GM23338 (cell line): ENCODE measurements around the gene STON2. TPM values are rescaled to one million over a fixed set of nuclear protein-coding genes. Genes with fewer than 3 reads are reported as not detected.

ENCODE experiments used
- ATAC-seq: fragments of 200-7000 bp; cut with Tn5 transposase; 3 replicates; pipeline ENCODE4 v1.9.1; 2020
- DNase-seq: peaks from one replicate; pipeline ENCODE4 v3.0.0-alpha.2; 2015; ENCODE audit warnings: low spot score
- H2AFZ ChIP-seq: fragments of 200-600 bp; sonication (generic); 2 replicates; pipeline ENCODE4 v1.8.0; 2016; ENCODE audit warnings: antibody characterized with exemption, mild to moderate bottlenecking, moderate library complexity
- H3F3A ChIP-seq: fragments of 200-600 bp; sonication (generic); replicated peaks from 2 replicates; pipeline ENCODE4 v1.8.0; 2017; ENCODE audit warnings: antibody characterized with exemption, mixed run types, low read depth
- H3K27ac ChIP-seq: fragments of 200-600 bp; sonication (generic); 2 replicates; pipeline ENCODE4 v1.6.1; 2016; ENCODE audit warnings: low read depth
- H3K27me3 ChIP-seq: fragments of 200-600 bp; sonication (generic); 2 replicates; pipeline ENCODE4 v1.8.0; 2016; ENCODE audit warnings: mild to moderate bottlenecking, mixed run types, moderate library complexity; ENCODE audit not compliant: insufficient read depth
- H3K36me3 ChIP-seq: fragments of 200-600 bp; sonication (generic); 2 replicates; pipeline ENCODE4 v1.8.0; 2016; ENCODE audit warnings: mild to moderate bottlenecking; ENCODE audit not compliant: insufficient read depth
- H3K4me1 ChIP-seq: fragments of 200-600 bp; sonication (generic); 2 replicates; pipeline ENCODE4 v1.8.0; 2016; ENCODE audit warnings: mild to moderate bottlenecking, moderate library complexity; ENCODE audit not compliant: insufficient read depth
- H3K4me2 ChIP-seq: fragments of 200-600 bp; sonication (generic); 2 replicates; pipeline ENCODE4 v1.7.1; 2017; ENCODE audit warnings: mixed run types
- H3K4me3 ChIP-seq: fragments of 200-600 bp; sonication (generic); 2 replicates; pipeline ENCODE4 v1.6.1; 2016; ENCODE audit warnings: mixed run types
- H3K79me2 ChIP-seq: fragments of 200-600 bp; sonication (generic); replicated peaks from 2 replicates; pipeline ENCODE4 v1.8.0; 2017; ENCODE audit warnings: mild to moderate bottlenecking; ENCODE audit not compliant: insufficient read depth
- H3K9me2 ChIP-seq: fragments of 200-600 bp; sonication (generic); 2 replicates; pipeline ENCODE4 v1.8.0; 2017; ENCODE audit not compliant: insufficient read depth
- H4K20me1 ChIP-seq: fragments of 200-600 bp; sonication (generic); replicated peaks from 2 replicates; pipeline ENCODE4 v1.8.0; 2017; ENCODE audit warnings: mild to moderate bottlenecking; ENCODE audit not compliant: insufficient read depth
- H3K27ac Mint-ChIP-seq: 2 replicates; pipeline ENCODE4 v1.8.0; 2020; ENCODE audit warnings: inconsistent platforms, mild to moderate bottlenecking, moderate library complexity, mixed read lengths
- H3K27me3 Mint-ChIP-seq: 3 replicates; pipeline ENCODE4 v1.8.0; 2022; ENCODE audit warnings: low read depth, mild to moderate bottlenecking, moderate library complexity, mixed read lengths, inconsistent platforms; ENCODE audit not compliant: insufficient read depth, poor library complexity
- H3K36me3 Mint-ChIP-seq: 3 replicates; pipeline ENCODE4 v1.8.0; 2021; ENCODE audit warnings: low read depth, mild to moderate bottlenecking, inconsistent platforms, moderate library complexity, mixed read lengths
- H3K4me1 Mint-ChIP-seq: 3 replicates; pipeline ENCODE4 v1.8.0; 2020; ENCODE audit warnings: mild to moderate bottlenecking, inconsistent platforms, mixed read lengths
- H3K4me3 Mint-ChIP-seq: 3 replicates; pipeline ENCODE4 v1.8.0; 2021; ENCODE audit warnings: moderate library complexity, mild to moderate bottlenecking, inconsistent platforms, mixed read lengths
- H3K9me3 Mint-ChIP-seq: 3 replicates; pipeline ENCODE4 v1.8.0; 2020; ENCODE audit warnings: moderate library complexity, mild to moderate bottlenecking, inconsistent platforms, mixed read lengths
- EZH2 ChIP-seq: fragments of 200-600 bp; sonication (generic); IDR thresholded peaks from one replicate; pipeline ENCODE4 v1.8.0; 2017; ENCODE audit warnings: antibody characterized with exemption, mild to moderate bottlenecking, low read depth; ENCODE audit not compliant: unreplicated experiment
- NANOG ChIP-seq: IDR thresholded peaks from 2 replicates; pipeline ENCODE4 v1.6.1; 2016; ENCODE audit warnings: antibody characterized with exemption, borderline replicate concordance
- polyA plus RNA-seq: library from polyadenylated mRNA; unstranded; fragments of >200 nt; fragmentation: Nextera tagmentation; extraction: Ambion mirVana; gene quantifications from 2 replicates; pipeline ENCODE4 v1.2.1, GENCODE V29; 2016
- total RNA-seq: library from RNA; depleted of rRNA; stranded (reverse); fragments of >200 nt; shearing (Covaris generic); gene quantifications from 2 replicates; pipeline ENCODE4 v1.2.3, GENCODE V29; 2014
- TF ChIP-seq, protein P1 (sequence below): fragments of 250-450 bp; sonication (Bioruptor Pico); IDR thresholded peaks from 2 replicates; pipeline ENCODE4 v1.5.0; 2020; ENCODE audit warnings: mild to moderate bottlenecking, moderate library complexity
- TF ChIP-seq, protein P2 (sequence below): IDR thresholded peaks from 2 replicates; pipeline ENCODE4 v1.6.1; 2016; ENCODE audit warnings: antibody characterized with exemption

STON2 gene
- total and polyA plus RNA-seq, 2 experiments from 2014 or later: 8.2 to 71.0 TPM

DNA sequence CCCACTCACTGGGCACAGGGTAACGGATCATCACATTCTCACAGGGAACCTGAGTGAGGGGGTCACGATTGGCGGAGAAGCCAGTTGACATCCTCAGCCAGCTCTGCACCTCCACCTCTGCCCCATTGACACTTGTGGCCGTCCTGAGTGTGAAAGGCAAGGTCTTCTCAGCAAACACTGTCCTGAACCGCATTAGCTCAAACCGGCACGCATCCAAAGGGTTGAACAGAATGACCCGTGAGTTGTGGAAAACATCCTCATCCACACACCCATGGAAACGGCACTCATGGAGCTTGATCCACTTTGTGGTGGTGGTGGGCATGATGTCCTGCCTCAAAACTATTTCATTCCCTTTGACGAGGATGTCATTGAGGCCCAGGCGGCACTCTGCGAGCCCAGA is 123.0 kb downstream of the STON2 start (continued):
- TF ChIP-seq, protein P1, sequence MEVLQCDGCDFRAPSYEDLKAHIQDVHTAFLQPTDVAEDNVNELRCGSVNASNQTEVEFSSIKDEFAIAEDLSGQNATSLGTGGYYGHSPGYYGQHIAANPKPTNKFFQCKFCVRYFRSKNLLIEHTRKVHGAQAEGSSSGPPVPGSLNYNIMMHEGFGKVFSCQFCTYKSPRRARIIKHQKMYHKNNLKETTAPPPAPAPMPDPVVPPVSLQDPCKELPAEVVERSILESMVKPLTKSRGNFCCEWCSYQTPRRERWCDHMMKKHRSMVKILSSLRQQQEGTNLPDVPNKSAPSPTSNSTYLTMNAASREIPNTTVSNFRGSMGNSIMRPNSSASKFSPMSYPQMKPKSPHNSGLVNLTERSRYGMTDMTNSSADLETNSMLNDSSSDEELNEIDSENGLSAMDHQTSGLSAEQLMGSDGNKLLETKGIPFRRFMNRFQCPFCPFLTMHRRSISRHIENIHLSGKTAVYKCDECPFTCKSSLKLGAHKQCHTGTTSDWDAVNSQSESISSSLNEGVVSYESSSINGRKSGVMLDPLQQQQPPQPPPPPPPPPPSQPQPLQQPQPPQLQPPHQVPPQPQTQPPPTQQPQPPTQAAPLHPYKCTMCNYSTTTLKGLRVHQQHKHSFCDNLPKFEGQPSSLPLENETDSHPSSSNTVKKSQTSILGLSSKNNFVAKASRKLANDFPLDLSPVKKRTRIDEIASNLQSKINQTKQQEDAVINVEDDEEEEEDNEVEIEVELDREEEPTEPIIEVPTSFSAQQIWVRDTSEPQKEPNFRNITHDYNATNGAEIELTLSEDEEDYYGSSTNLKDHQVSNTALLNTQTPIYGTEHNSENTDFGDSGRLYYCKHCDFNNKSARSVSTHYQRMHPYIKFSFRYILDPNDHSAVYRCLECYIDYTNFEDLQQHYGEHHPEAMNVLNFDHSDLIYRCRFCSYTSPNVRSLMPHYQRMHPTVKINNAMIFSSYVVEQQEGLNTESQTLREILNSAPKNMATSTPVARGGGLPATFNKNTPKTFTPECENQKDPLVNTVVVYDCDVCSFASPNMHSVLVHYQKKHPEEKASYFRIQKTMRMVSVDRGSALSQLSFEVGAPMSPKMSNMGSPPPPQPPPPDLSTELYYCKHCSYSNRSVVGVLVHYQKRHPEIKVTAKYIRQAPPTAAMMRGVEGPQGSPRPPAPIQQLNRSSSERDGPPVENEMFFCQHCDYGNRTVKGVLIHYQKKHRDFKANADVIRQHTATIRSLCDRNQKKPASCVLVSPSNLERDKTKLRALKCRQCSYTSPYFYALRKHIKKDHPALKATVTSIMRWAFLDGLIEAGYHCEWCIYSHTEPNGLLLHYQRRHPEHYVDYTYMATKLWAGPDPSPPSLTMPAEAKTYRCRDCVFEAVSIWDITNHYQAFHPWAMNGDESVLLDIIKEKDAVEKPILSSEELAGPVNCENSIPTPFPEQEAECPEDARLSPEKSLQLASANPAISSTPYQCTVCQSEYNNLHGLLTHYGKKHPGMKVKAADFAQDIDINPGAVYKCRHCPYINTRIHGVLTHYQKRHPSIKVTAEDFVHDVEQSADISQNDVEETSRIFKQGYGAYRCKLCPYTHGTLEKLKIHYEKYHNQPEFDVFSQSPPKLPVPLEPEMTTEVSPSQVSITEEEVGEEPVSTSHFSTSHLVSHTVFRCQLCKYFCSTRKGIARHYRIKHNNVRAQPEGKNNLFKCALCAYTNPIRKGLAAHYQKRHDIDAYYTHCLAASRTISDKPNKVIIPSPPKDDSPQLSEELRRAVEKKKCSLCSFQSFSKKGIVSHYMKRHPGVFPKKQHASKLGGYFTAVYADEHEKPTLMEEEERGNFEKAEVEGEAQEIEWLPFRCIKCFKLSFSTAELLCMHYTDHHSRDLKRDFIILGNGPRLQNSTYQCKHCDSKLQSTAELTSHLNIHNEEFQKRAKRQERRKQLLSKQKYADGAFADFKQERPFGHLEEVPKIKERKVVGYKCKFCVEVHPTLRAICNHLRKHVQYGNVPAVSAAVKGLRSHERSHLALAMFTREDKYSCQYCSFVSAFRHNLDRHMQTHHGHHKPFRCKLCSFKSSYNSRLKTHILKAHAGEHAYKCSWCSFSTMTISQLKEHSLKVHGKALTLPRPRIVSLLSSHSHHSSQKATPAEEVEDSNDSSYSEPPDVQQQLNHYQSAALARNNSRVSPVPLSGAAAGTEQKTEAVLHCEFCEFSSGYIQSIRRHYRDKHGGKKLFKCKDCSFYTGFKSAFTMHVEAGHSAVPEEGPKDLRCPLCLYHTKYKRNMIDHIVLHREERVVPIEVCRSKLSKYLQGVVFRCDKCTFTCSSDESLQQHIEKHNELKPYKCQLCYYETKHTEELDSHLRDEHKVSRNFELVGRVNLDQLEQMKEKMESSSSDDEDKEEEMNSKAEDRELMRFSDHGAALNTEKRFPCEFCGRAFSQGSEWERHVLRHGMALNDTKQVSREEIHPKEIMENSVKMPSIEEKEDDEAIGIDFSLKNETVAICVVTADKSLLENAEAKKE (CRISPR knock-in tag): no peak

DNA sequence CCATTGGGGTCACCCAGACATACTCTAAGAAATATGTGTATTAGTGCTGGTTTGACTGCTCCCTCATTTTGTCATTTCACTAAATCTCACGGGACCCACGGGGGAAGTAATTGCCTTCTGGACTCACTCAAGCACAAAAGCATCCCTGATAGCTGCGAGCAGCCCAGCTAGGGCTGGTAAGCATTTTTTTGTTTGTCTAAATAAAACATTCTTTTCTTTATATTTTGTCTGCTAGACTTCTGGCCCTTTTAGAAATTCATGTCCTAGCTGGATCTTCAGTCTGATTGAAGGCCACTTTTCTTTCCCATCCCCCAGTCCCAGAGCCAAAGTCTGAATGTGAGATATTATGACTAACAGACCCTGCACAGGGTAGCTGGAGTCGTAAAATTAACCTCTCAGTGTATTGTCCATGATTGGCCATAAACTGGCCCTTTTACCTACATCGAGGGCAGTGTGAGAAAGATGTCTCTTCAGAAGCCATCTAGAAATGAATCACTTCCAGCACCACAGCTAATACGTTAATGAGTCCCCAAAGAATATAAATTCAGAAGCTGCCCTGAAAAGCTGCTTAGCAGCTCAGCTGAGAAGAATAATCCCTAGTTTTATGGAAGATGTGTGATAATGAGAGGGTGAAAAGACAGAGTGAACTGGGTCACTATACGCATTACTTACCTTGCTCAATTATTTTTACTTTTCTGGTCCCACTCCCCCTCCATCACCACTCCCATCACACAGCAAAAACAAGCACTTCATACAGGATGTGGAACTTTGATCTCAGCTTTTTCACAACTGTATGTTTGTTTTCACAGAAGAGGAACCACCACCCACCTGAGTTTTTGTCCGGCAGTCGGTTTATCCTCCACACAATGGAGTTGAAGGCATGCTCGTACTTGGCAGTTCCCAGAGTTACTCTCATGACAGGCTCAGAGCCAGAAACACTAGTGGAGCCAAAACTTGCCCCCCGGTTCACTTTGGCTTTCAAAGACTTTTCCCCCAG is 123.8 kb downstream of the STON2 start:
- Mint-ChIP-seq H3K9me3 (no peaks in the 10 kb centered on the region), H3K4me1 (peaks cover 12% of the 10 kb centered on the region), H3K27ac (no peak overlapping the region), H3K36me3 (peaks cover 27% of the 10 kb centered on the region), H3K4me3 (no peak overlapping the region), H3K27me3 (peaks cover 2% of the 10 kb centered on the region)
- no peak overlapping the region for H2AFZ ChIP-seq
- H3K4me1 ChIP-seq: 0 out of 2 replicates have a peak, but pooled peaks cover 1% of the 10 kb centered on the region
- no peaks in the 10 kb centered on the region for H3K9me2 ChIP-seq
- ATAC-seq: no peak
- no peaks in the 10 kb centered on the region; the same call in 1 of the 2 replicates for H4K20me1 ChIP-seq
- no peak overlapping the region for H3K4me3 ChIP-seq
- H3K4me2 ChIP-seq: no peak overlapping the region
- no peaks in the 10 kb centered on the region for H3K27me3 ChIP-seq
- 0 out of 2 replicates have a peak, but pooled peaks cover 2% of the 10 kb centered on the region for H3K79me2 ChIP-seq
- H3K36me3 ChIP-seq: no peaks in the 10 kb centered on the region
- no peak overlapping the region for H3K27ac ChIP-seq
- no peaks in the 10 kb centered on the region for H3F3A ChIP-seq
- no peak for DNase-seq
- TF ChIP-seq, protein P1 (CRISPR knock-in tag): no peak
- TF ChIP-seq NANOG (no peak), EZH2 (no peak)
- TF ChIP-seq, protein P2, sequence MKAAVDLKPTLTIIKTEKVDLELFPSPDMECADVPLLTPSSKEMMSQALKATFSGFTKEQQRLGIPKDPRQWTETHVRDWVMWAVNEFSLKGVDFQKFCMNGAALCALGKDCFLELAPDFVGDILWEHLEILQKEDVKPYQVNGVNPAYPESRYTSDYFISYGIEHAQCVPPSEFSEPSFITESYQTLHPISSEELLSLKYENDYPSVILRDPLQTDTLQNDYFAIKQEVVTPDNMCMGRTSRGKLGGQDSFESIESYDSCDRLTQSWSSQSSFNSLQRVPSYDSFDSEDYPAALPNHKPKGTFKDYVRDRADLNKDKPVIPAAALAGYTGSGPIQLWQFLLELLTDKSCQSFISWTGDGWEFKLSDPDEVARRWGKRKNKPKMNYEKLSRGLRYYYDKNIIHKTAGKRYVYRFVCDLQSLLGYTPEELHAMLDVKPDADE: no peak
